Measurements from ENCODE around the gene HBG2.
"Not testable (repeated sequence)": the region's sequence is repeated elsewhere in the genome, so short reads cannot be mapped to it uniquely, and the experiment has no call there.

Gene HBG2

DNA sequence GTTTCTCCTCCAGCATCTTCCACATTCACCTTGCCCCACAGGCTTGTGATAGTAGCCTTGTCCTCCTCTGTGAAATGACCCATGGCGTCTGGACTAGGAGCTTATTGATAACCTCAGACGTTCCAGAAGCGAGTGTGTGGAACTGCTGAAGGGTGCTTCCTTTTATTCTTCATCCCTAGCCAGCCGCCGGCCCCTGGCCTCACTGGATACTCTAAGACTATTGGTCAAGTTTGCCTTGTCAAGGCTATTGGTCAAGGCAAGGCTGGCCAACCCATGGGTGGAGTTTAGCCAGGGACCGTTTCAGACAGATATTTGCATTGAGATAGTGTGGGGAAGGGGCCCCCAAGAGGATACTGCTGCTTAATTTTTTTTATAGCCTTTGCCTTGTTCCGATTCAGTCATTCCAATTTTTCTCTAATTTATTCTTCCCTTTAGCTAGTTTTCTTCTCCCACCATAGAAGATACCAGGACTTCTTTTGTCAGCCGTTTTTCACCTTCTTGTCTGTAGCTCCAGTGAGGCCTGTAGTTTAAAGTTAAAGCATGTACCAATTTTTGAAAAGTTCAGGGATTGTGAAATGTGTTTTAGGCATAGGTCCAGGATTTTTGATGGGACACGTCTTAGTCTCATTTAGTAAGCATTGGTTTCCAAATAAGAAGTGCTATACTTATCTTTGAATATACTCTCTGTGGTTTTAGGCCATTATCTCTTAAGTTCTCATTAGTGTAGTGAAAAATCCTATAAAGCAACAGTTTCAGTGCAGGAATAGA is at the start of gene HBG2:
TSS of gene HBG2 (minus strand) at position 136 of the 768 bp plus-strand sequence. CDS start at position 83, 53 bp downstream.
- not testable (repeated sequence) for ATAC-seq; H3K36me3 Mint-ChIP-seq (ENCODE audit: low read depth); H3K27ac Mint-ChIP-seq; H3K4me3 Mint-ChIP-seq; H3K27me3 Mint-ChIP-seq; H3K4me1 Mint-ChIP-seq; H3K9me3 Mint-ChIP-seq; DNase-seq

DNA sequence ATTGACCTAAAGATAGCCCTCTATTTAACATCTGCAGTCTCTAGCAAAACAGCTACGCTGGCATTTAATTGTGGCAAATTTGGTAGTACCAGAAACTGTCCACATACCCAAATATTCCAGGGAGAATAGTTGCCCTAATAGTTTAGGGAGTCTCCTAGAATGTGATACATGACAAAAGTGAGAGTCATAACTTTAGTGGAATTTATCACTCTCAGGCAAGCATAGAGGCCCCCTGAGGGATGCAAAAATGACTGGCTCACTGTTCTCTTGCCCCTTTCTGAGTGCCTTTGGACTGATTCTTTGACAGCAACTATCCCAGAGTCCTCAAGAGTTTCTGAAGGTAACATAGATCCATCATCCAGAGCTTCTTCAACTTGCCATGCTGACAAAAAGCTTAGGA is 49.5 kb upstream of the HBG2 start:
- Mint-ChIP-seq H3K4me1 (no peaks in the 10 kb centered on the region), H3K9me3 (no peaks in the 10 kb centered on the region), H3K4me3 (no peak overlapping the region), H3K27ac (no peak overlapping the region), H3K27me3 (peaks cover 2% of the 10 kb centered on the region), H3K36me3 (ENCODE audit: low read depth) (no peaks in the 10 kb centered on the region)
- ATAC-seq (no peak), DNase-seq (no peak)

DNA sequence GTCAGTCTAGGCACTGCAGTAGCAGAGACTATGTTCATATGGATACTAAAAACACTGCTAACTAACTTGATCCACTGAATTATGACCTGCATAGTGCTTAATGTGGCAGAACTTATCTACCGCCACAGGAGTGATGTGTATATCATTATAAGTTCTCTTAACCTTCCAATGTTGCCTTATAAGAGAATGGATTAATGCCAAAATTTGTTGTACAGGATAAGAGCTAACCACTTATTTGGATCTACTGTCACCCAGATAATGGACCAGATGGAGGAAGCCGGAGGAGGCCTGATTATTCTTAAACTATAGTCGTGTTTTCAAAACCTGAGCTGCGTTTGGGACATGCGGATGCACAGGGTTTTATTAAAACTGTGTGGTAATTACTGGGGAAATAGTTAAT is 49.0 kb upstream of the HBG2 start:
- H3K27ac Mint-ChIP-seq: no peak overlapping the region
- no peaks in the 10 kb centered on the region for H3K4me1 Mint-ChIP-seq
- no peaks in the 10 kb centered on the region for H3K36me3 Mint-ChIP-seq (ENCODE audit: low read depth)
- H3K27me3 Mint-ChIP-seq: peaks cover 4% of the 10 kb centered on the region
- DNase-seq (no peak), ATAC-seq (no peak)
- no peaks in the 10 kb centered on the region for H3K9me3 Mint-ChIP-seq
- H3K4me3 Mint-ChIP-seq: no peak overlapping the region

DNA sequence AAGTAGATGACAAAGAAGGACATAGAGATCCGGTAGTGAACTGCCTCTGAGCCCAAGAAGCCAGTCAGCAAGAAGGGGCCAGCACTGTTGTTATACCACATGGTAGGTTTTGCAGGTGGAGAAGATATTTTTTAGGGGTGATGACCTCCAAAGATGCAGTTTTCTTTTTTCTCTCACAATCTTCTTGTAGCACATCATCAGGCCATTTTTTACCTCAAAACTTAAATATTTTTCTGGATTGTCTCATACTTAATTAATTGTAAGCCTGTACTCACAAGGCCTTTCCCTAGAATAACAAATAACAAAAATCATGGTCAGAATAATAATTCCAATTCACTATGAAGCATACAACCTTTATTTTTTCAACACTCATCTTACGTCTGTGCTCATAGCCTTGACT is 47.3 kb upstream of the HBG2 start, which contains the start of gene OR51B4:
TSS of gene OR51B4 (minus strand) at position 101 of the 400 bp plus-strand sequence. CDS start at position 101, 0 bp downstream.
- H3K27ac Mint-ChIP-seq: no peak within 1 kb of the TSS
- DNase-seq (no peak), ATAC-seq (no peak)
- H3K9me3 Mint-ChIP-seq: no peaks in the 10 kb centered on the region
- no peaks in the 10 kb centered on the region for H3K36me3 Mint-ChIP-seq (ENCODE audit: low read depth)
- no peaks in the 10 kb centered on the region for H3K4me1 Mint-ChIP-seq
- peaks cover 1% of the 10 kb centered on the region for H3K27me3 Mint-ChIP-seq
- no peak within 1 kb of the TSS for H3K4me3 Mint-ChIP-seq

DNA sequence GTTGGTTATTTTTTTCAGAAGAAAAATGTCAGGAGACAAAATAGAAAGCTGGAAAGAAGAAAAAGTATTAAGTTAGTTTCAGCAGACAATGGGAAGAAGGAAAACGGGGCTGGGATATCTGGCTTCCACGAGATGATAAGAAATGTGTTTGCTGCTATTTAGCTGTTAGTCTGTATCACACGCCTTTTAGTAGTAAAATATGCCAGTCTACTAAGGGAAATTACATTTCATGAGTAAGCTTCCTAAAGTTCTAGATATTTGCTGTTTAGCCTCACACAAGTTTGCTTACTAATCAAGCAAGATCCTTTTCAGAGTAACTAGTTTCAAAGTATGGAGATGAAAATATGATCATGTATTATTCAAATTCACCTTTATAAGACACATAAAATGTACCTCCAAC is 45.7 kb upstream of the HBG2 start:
- H3K27me3 Mint-ChIP-seq: peaks cover 1% of the 10 kb centered on the region
- no peaks in the 10 kb centered on the region for H3K36me3 Mint-ChIP-seq (ENCODE audit: low read depth)
- H3K4me3 Mint-ChIP-seq: no peak overlapping the region
- H3K4me1 Mint-ChIP-seq: no peaks in the 10 kb centered on the region
- no peak overlapping the region for H3K27ac Mint-ChIP-seq
- no peaks in the 10 kb centered on the region for H3K9me3 Mint-ChIP-seq
- DNase-seq (no peak), ATAC-seq (no peak)

DNA sequence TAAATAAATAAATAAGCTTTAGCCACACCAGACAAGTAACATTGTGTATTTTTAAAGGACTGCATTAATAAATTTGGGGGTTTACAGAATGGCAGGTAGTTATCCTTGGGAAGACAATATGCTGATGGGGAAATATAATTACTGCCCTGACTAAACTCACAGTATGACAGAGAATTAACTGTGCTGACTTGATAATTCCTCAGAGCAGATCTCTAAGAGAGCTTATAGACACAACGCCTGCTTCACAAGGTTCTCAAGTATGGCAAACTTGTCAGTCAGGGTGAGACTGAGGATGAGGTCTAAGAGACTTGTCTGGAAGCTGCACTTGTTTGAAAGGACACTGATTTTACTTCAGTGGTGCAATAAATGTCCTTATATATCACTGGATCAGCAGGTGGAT is 43.9 kb upstream of the HBG2 start:
- DNase-seq: no peak
- no peaks in the 10 kb centered on the region for H3K36me3 Mint-ChIP-seq (ENCODE audit: low read depth)
- H3K27me3 Mint-ChIP-seq: peaks cover 1% of the 10 kb centered on the region
- no peaks in the 10 kb centered on the region for H3K9me3 Mint-ChIP-seq
- H3K27ac Mint-ChIP-seq: no peak overlapping the region
- no peaks in the 10 kb centered on the region for H3K4me1 Mint-ChIP-seq
- no peak overlapping the region for H3K4me3 Mint-ChIP-seq
- no peak for ATAC-seq

DNA sequence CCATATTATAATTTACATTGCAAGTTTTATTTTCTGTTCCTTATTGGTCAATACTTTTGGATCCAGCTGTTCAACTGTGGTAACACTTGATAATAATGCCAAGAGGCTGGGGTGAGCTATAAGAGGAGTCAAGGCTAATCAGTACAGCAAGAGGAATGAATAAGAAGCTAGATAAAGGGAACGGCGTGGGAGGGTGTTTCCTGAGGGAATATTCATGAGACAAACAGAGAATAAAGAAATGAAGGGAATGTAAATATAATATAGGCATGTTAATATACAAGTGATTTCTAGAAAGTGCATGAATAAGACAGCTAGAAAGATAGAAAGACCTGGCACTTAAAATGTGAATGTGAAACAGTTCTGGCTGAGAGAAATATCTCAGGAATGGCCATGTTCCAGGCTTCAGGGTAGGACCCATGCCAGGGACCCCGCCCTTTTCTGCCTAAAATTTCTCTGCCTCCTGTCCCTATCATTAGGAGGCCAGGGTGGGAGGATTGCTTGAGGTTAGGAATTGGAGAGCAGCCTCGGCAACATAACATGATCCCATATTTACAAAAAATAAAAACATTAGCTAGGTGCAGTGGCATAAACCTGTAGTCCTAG is 43.2 kb upstream of the HBG2 start:
- no peak for ATAC-seq
- H3K27ac Mint-ChIP-seq: no peak overlapping the region

DNA sequence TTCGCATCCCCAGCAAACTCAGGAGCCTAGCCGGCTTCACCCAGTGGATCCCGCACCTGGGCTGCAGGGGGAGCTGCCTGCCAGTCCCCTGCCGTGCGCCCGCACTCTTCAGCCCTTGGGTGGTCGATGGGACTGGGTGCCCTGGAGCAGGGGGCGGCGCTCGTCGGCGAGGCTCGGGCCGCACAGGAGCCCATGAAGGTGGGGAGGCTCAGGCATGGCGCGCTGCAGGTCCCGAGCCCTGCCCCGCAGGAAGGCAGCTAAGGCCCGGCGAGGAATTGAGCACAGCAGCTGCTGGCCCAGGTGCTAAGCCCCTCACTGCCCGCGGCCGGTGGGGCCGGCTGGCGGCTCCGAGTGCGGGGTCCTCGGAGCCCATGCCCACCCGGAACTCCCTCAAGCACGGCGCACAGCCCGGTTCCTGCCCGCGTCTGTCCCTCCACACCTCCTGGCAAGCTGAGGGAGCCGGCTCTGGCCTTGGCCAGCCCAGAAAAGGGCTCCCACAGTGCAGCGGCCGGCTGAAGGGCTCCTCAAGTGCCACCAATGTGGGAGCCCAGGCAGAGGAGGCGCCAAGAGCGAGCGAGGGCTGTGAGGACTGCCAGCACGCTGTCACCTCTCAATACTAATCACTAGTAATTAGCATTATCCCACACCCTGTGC is 39.9 kb upstream of the HBG2 start:
- ATAC-seq; H3K27me3 Mint-ChIP-seq; H3K4me1 Mint-ChIP-seq; H3K4me3 Mint-ChIP-seq; H3K36me3 Mint-ChIP-seq (ENCODE audit: low read depth); H3K27ac Mint-ChIP-seq; H3K9me3 Mint-ChIP-seq; DNase-seq: not testable (repeated sequence)

More for the DNA sequence above, 43.2 kb upstream of the HBG2 start:
- H3K27me3 Mint-ChIP-seq: peaks cover 1% of the 10 kb centered on the region
- H3K4me1 Mint-ChIP-seq: no peaks in the 10 kb centered on the region
- no peaks in the 10 kb centered on the region for H3K36me3 Mint-ChIP-seq (ENCODE audit: low read depth)
- DNase-seq: no peak
- H3K9me3 Mint-ChIP-seq: no peaks in the 10 kb centered on the region
- H3K4me3 Mint-ChIP-seq: no peak overlapping the region

DNA sequence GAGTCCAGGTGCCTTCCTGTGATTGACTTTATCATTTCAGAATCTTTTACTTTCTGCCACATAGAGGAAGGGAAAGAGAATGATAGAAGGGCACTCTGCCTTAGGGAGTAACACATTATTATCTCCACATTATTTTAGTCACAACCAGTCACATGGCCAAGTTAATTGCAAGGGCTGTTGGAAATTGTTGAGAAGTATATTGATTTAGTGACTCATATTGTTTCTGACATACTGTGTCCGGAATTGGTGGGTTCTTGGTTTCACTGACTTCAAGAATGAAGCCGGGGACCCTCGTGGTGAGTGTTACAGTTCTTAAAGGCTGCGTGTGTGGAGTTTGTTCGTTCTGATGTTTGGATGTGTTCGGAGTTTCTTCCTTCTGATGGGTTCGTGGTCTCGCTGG is 38.4 kb upstream of the HBG2 start:
- DNase-seq: no peak
- no peak for ATAC-seq
- no peaks in the 10 kb centered on the region for H3K36me3 Mint-ChIP-seq (ENCODE audit: low read depth)
- no peaks in the 10 kb centered on the region for H3K4me1 Mint-ChIP-seq
- no peak overlapping the region for H3K4me3 Mint-ChIP-seq
- H3K27me3 Mint-ChIP-seq: no peaks in the 10 kb centered on the region
- no peak overlapping the region for H3K27ac Mint-ChIP-seq
- no peaks in the 10 kb centered on the region for H3K9me3 Mint-ChIP-seq

DNA sequence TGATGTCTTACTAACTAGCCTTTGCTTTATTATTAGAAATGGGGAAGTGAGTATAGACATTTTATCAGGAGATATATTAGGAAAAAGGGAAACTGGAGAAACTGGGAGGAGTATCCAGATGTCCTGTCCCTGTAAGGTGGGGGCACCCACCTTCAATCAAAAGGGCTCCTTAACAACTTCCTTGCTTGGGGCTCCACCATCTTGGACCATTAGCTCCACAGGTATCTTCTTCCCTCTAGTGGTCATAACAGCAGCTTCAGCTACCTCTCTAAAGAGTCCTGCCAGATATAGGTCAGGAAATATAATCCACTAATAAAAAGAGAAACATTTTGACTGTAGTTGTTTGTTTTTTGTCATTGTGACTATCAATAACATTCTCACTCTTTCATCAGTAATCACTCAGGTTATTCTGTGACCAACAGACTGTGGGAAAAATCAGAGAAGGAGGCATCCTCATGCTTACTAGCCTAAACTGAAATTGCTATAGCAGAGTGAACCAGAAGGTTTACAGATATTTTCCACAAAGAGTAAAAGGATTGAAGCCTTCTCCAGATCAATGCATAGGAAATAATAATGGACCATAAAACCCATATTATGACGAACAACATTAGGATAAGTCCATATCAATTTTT is 36.7 kb upstream of the HBG2 start:
- H3K36me3 Mint-ChIP-seq (ENCODE audit: low read depth): no peaks in the 10 kb centered on the region
- no peaks in the 10 kb centered on the region for H3K27me3 Mint-ChIP-seq
- no peaks in the 10 kb centered on the region for H3K9me3 Mint-ChIP-seq
- DNase-seq (no peak), ATAC-seq (no peak)
- H3K4me1 Mint-ChIP-seq: no peaks in the 10 kb centered on the region
- H3K27ac Mint-ChIP-seq: no peak overlapping the region
- no peak overlapping the region for H3K4me3 Mint-ChIP-seq

DNA sequence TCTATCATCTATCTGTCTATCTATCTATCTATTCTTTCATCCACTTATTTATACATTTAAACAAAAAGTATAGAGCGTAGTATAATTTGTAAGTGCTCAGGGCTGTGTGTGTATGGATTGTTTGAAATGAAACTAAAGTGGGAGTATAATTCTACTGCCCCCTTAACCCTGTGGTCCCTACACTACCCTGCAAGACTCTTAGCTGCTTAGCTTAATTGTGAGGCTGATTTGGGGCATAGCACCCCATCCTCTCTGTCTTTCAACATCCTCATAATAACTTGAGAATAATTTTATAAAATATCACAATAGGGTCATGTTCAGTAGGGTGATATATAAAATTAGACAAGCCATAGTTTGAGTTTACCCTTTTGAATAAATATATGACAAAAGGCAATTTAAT is 35.5 kb upstream of the HBG2 start:
- Mint-ChIP-seq H3K9me3 (no peaks in the 10 kb centered on the region), H3K36me3 (ENCODE audit: low read depth) (no peaks in the 10 kb centered on the region), H3K27ac (no peak overlapping the region), H3K4me1 (no peaks in the 10 kb centered on the region), H3K27me3 (no peaks in the 10 kb centered on the region), H3K4me3 (no peak overlapping the region)
- no peak for DNase-seq
- ATAC-seq: no peak

DNA sequence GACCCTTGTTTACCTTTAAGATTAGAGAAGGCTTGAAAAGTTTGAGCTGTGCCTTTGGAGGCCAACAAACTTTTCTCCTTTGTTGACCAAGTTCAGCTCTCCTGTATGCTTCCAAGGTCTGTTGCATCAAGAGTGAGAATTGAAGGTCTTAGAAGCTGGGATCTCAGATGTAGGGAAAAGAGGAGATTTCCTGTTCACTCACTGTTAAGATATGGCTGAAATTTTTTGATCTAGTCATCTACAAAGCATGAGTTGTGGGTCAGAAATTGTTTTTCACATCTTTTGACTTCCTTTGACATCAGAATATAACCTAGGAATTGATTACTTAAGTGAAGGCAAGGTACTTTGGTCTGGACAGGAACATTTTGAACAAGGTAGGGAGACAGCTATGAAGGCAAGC is 35.1 kb upstream of the HBG2 start:
- Mint-ChIP-seq H3K4me3 (no peak overlapping the region), H3K36me3 (ENCODE audit: low read depth) (no peaks in the 10 kb centered on the region), H3K4me1 (no peaks in the 10 kb centered on the region), H3K27ac (no peak overlapping the region), H3K9me3 (no peaks in the 10 kb centered on the region), H3K27me3 (no peaks in the 10 kb centered on the region)
- DNase-seq (no peak), ATAC-seq (no peak)

DNA sequence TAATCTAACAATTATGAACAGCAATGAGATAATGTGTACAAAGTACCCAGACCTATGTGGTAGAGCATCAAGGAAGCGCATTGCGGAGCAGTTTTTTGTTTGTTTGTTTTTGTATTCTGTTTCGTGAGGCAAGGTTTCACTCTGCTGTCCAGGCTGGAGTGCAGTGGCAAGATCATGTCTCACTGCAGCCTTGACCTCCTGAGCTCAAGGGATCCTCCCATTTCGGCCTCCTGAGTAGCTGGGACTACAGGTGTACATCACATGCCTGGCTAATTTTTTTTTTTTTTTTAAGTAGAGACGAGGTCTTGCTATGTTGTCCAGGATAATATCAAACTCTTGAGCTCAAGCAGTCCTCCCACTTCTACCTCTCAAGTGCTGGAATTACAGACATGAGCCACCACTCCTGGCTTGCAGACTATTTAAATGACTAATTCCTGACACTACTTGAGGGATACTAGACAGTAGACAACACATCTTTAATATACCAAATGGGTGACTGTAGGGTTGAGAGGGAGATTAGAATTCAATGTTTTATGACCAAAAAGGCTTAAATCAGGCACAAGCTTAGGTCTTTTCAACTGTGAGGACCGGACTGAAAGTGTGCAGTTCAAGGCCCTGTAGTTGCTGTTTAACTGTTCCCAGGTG is 34.4 kb upstream of the HBG2 start:
- ATAC-seq (no peak), DNase-seq (no peak)
- Mint-ChIP-seq H3K9me3 (no peaks in the 10 kb centered on the region), H3K27ac (no peak overlapping the region), H3K4me3 (no peak overlapping the region), H3K36me3 (ENCODE audit: low read depth) (no peaks in the 10 kb centered on the region), H3K27me3 (no peaks in the 10 kb centered on the region), H3K4me1 (no peaks in the 10 kb centered on the region)

DNA sequence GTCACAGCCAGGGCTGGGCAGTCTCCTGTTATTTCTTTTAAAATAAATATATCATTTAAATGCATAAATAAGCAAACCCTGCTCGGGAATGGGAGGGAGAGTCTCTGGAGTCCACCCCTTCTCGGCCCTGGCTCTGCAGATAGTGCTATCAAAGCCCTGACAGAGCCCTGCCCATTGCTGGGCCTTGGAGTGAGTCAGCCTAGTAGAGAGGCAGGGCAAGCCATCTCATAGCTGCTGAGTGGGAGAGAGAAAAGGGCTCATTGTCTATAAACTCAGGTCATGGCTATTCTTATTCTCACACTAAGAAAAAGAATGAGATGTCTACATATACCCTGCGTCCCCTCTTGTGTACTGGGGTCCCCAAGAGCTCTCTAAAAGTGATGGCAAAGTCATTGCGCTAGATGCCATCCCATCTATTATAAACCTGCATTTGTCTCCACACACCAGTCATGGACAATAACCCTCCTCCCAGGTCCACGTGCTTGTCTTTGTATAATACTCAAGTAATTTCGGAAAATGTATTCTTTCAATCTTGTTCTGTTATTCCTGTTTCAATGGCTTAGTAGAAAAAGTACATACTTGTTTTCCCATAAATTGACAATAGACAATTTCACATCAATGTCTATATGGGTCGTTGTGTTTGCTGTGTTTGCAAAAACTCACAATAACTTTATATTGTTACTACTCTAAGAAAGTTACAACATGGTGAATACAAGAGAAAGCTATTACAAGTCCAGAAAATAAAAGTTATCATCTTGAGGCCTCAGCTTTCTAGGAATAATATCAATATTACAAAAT is 33.7 kb upstream of the HBG2 start:
- no peak overlapping the region for H3K4me3 Mint-ChIP-seq
- no peaks in the 10 kb centered on the region for H3K36me3 Mint-ChIP-seq (ENCODE audit: low read depth)
- H3K27ac Mint-ChIP-seq: no peak overlapping the region
- no peaks in the 10 kb centered on the region for H3K9me3 Mint-ChIP-seq
- no peaks in the 10 kb centered on the region for H3K27me3 Mint-ChIP-seq
- ATAC-seq (no peak), DNase-seq (no peak)
- H3K4me1 Mint-ChIP-seq: no peaks in the 10 kb centered on the region

Measured in activated naive CD8-positive, alpha-beta T cell treated with anti-CD3 and anti-CD28 coated beads, Interleukin-2, amount 50 U/mL, for 24 hours (primary cell).